Pancreas (tissue), 10 donors: Measurements from ENCODE around the gene CRAMP1. TPM values are rescaled to one million over a fixed set of nuclear protein-coding genes. Genes with fewer than 3 reads are reported as not detected.

Experiments used
- ATAC-seq, 4 donors: fragments of 200-7000 bp; cut with Tn5 transposase; one replicate each; pipeline versions ENCODE4 v1.8.0 to v1.9.1; 2020; ENCODE audit warnings: mild to moderate bottlenecking in 4 of 4, moderate library complexity in 4 of 4
- DNase-seq, 6 donors: peaks; one replicate each; pipeline ENCODE4 v3.0.0-alpha.2; 2020
- FAIRE-seq: peaks from 2 replicates; lab custom pipeline; 2012; peaks lifted over from hg19 to GRCh38; lab: Jason Lieb, UNC
- H3K27ac ChIP-seq, 4 donors: fragments of 200-600 bp; sonication (generic); 1 replicate in 3 of 4; 2 replicates in 1 of 4; pipeline versions ENCODE4 v1.5.0 to v1.8.0; 2020
- H3K27me3 ChIP-seq, 4 donors: fragments of 200-600 bp; one replicate each; pipeline ENCODE4 v1.8.0; 2021
- H3K36me3 ChIP-seq, 3 donors: fragments of 200-600 bp; sonication (generic) in 1 of 3; one replicate each; pipeline versions ENCODE4 v1.5.0 to v1.8.0; 2020 to 2021
- H3K4me1 ChIP-seq, 3 donors: fragments of 200-600 bp; one replicate each; pipeline ENCODE4 v1.8.0; 2021
- H3K4me3 ChIP-seq, 4 donors: fragments of 200-600 bp; sonication (generic) in 2 of 4; one replicate each; pipeline versions ENCODE4 v1.5.0 to v1.8.0; 2020 to 2021
- H3K9me3 ChIP-seq, 4 donors: fragments of 200-600 bp; one replicate each; pipeline ENCODE4 v1.8.0; 2021
- WGBS, 2 donors: extraction: QIAGEN DNeasy Blood & Tissue Kit; methylation state at CpG; one replicate each; pipeline ENCODE4 v1.1.7; 2013; 5-methylcytosine and 5-hydroxymethylcytosine counted together
- intact Hi-C, 3 donors: fragments of 100-400 bp; cut with DNase I; formaldehyde crosslinking; loops; one replicate each; pipeline versions ENCODE4 v1.11.1 to v1.14.2; 2022
- polyA plus RNA-seq, 2 donors: library from polyadenylated mRNA; stranded (reverse); fragments of 200-250 nt; gene quantifications; one replicate each; pipeline ENCODE4 v1.2.3, GENCODE V29; 2013
- total RNA-seq, 6 donors: library from RNA; stranded (reverse); fragmentation: NEBNext Ultra II Directional in 4 of 6; extraction: Animal tissue kit (Norgen Biotek cat#: 25700) in 4 of 6; gene quantifications; one replicate each; pipeline versions ENCODE4 v1.2.1 to v1.2.4, GENCODE V29; 2021 to 2023
- TF ChIP-seq, protein P1 (sequence below), 4 donors: fragments of 200-600 bp; sonication (generic) in 3 of 4; IDR thresholded peaks; one replicate each; pipeline versions ENCODE4 v1.5.0 to v1.8.0; 2021; ENCODE audit warnings: antibody characterized with exemption in 4 of 4
- donor health status: healthy with polysubstance abuse.
- donor health status: DM: no; HTN: no; CAD: no; lungs with moderate emphysema.
- donor health status: DM: no; HTN: no; CAD: no.
- donor health status: control.
- donor health status: control.
- donor health status: Bipolar disorder and iron deficiency.
- donor health status: DM: yes; HTN: yes; CAD: no.
- donor health status: DM: no; HTN: no; CAD: no.
- donor health status: DM: no; HTN: no; CAD: no.
- donor health status: DM: yes; HTN: yes; CAD: no.

Gene CRAMP1
- total and polyA plus RNA-seq, 8 donors, result 4.6 to 16.2 (median 7.2) TPM

GRCh38 chr16:1606774-1607173 lies 5.4 kb upstream of the CRAMP1 start:
- H3K36me3 ChIP-seq, result peaks cover 0 to 6% (median 0%) of the 10 kb centered on the region in 3 donors
- WGBS, 2 donors, result 89 to 90% methylated on average over 10 of the region's 10 CpGs
- intact Hi-C loops, result no loop called here
- no peak overlapping the region for H3K4me3 ChIP-seq
- H3K4me1 ChIP-seq, result peaks cover 7 to 15% (median 7%) of the 10 kb centered on the region in 3 donors
- H3K9me3 ChIP-seq, result no peaks in the 10 kb centered on the region
- no peak overlapping the region for H3K27ac ChIP-seq
- FAIRE-seq (no peak), DNase-seq (peak in 1 of 6 donors; percentile 3), ATAC-seq (no peak)
- TF ChIP-seq, protein P1, sequence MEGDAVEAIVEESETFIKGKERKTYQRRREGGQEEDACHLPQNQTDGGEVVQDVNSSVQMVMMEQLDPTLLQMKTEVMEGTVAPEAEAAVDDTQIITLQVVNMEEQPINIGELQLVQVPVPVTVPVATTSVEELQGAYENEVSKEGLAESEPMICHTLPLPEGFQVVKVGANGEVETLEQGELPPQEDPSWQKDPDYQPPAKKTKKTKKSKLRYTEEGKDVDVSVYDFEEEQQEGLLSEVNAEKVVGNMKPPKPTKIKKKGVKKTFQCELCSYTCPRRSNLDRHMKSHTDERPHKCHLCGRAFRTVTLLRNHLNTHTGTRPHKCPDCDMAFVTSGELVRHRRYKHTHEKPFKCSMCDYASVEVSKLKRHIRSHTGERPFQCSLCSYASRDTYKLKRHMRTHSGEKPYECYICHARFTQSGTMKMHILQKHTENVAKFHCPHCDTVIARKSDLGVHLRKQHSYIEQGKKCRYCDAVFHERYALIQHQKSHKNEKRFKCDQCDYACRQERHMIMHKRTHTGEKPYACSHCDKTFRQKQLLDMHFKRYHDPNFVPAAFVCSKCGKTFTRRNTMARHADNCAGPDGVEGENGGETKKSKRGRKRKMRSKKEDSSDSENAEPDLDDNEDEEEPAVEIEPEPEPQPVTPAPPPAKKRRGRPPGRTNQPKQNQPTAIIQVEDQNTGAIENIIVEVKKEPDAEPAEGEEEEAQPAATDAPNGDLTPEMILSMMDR (IDR thresholded peaks at IDR 0.05), result no peak
- H3K27me3 ChIP-seq, result no peaks in the 10 kb centered on the region

DNA sequence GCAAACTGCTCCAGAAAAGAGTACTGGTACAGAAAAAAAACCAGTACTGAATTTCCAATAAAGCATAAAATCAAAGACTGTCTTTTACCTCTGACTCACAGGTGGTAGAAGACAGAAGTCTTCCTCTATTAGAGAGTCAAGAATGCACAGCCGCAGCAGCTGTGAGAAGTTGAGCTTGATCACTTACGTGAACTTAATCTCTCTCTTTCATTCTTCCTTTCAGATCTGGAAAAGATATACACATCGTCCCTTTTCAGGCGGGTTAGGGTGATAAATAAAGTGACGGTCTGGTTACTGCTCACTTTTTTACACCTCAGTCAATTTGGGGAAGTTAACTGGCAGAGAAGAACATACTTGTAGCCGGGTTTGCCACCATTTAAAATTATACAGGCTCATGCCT lies 4.2 kb upstream of the CRAMP1 start:
- peak in 1 of 6 donors; percentile 3 for DNase-seq
- TF ChIP-seq, protein P1 (IDR thresholded peaks at IDR 0.05), result no peak
- intact Hi-C loops, result no loop called here
- Histone ChIP-seq H3K4me3 (no peak overlapping the region), H3K27ac (no peak overlapping the region), H3K4me1 (peaks cover 7 to 15% (median 7%) of the 10 kb centered on the region in 3 donors), H3K36me3 (peaks cover 0 to 4% (median 0%) of the 10 kb centered on the region in 3 donors), H3K27me3 (no peaks in the 10 kb centered on the region), H3K9me3 (no peaks in the 10 kb centered on the region)
- WGBS, 2 donors, result 88 to 90% methylated on average over 6 of the region's 6 CpGs
- no peak for ATAC-seq
- FAIRE-seq, result no peak

DNA sequence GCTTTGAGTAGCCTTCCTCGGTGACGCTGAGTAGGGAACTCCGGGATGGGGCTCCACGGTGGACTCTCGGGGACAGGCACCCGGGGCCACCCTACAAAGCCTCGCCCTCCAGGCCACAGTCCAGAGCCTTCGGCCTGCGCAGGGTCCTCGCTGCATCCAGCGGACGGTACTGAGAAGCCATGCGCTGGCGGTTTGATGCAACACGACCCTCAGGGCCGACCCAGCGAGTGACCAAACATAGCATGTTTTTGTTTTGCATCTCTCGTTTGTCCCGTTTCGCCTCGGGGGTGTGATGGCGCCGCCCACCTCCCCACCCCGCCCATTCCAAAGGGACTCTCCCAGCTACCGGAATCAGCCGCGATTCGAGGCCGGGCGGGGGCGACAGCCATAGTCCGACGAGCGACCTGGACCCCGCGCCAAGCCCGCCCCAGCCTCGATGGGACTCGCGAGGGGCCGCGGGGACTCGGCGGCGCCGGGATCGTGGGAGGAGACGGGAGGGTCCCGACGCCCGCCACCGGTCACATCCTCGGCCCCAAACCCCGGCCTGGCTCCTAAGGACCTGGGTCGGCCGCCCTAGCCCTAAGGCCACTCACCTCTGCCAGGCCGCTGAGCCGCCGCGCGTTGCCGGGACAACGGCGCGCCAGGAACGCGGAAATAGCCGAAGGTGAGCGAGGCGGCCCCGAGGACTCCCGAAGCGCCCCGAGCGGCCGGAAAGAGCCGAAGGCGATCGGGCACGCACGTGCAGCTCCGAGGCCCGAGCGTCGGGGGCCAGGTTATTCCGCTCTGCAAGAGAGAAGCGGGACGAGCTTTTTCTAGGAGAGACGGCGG lies 1.9 kb upstream of the CRAMP1 start:
- no peak for FAIRE-seq
- Histone ChIP-seq H3K9me3 (no peaks in the 10 kb centered on the region), H3K36me3 (peaks cover 0 to 4% (median 0%) of the 10 kb centered on the region in 3 donors), H3K27ac (peak overlapping the region; percentile 48 to 80 (median 72)), H3K27me3 (no peaks in the 10 kb centered on the region), H3K4me3 (peak overlapping the region; percentile 45 to 86 (median 69)), H3K4me1 (peaks cover 7 to 19% (median 7%) of the 10 kb centered on the region in 3 donors)
- ATAC-seq, result peak; percentile 75 to 87 (median 80)
- WGBS, 2 donors, result 1% methylated on average over 84 to 90 of the region's 90 CpGs
- intact Hi-C loops, result no loop called here
- peak; percentile 85 to 98 (median 96) for DNase-seq
- TF ChIP-seq, protein P1 (IDR thresholded peaks at IDR 0.05), result no peak

DNA sequence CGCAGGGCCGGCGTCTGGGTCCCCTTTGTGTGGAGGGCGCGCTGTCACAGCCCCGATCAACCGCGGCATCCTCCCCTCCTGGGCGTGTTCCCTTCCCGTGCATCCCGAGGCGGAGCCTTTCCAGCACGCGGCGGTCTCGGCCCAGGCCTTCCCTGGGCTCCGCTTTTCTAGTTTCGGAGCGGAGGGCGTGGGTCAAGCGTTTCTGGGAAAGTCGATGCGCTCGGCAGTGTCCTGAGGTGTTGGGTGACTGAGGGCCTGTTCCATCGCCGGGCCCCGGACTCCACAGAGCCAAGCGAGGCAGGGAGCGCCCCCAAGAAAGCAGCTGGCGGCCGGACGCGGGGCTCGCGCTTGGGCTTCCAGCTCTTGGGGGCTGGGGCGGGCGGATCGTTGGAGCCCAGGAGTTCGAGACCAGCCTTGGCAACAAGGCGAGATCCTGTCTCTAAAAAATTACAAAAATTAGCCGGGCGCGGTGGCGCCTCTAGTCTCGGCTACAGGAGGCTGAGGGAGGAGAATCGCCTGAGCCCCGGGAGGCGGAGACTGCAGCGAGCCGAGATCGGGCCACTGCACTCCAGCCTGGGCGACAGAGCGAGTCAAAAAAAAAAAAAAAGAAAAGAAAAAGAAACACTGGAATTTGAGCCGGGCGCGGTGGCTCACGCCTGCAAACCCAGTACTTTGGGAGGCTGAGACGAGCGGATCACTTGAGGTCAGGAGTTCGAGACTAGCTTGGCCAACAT lies 1.1 kb upstream of the CRAMP1 start:
- Histone ChIP-seq H3K9me3 (no peaks in the 10 kb centered on the region), H3K36me3 (peaks cover 0 to 4% (median 0%) of the 10 kb centered on the region in 3 donors), H3K4me1 (peaks cover 7 to 24% (median 11%) of the 10 kb centered on the region in 3 donors), H3K27me3 (no peaks in the 10 kb centered on the region), H3K4me3 (peak overlapping the region in 3 of 4 donors; percentile 55 to 86 (median 83)), H3K27ac (peak overlapping the region; percentile 53 to 80 (median 72))
- intact Hi-C loops, result no loop called here
- FAIRE-seq (no peak), DNase-seq (peak in 1 of 6 donors; percentile 31), ATAC-seq (peak; percentile 4 to 47 (median 27))
- WGBS, 2 donors, result 4% methylated on average over 59 to 60 of the region's 60 CpGs
- TF ChIP-seq, protein P1 (IDR thresholded peaks at IDR 0.05), result no peak
